22Rv1 (cell line): ENCODE results near the gene ASB11.
A peak's percentile ranks its signal among the peaks of the same experiment; 100 is the strongest.

Experiments used
- H3K27ac ChIP-seq: fragments of 450-650 bp; 2 replicates; pipeline ENCODE4 v1.5.1; 2017
- ZFX ChIP-seq: fragments of 450-650 bp; IDR thresholded peaks from 2 replicates; pipeline ENCODE4 v1.6.1; 2017; ENCODE audit warnings: antibody characterized with exemption, borderline replicate concordance
- TF ChIP-seq, protein P1 (sequence below): fragments of 450-650 bp; IDR thresholded peaks from 2 replicates; pipeline ENCODE4 v1.5.1; 2017; ENCODE audit warnings: mild to moderate bottlenecking

Gene ASB11

DNA sequence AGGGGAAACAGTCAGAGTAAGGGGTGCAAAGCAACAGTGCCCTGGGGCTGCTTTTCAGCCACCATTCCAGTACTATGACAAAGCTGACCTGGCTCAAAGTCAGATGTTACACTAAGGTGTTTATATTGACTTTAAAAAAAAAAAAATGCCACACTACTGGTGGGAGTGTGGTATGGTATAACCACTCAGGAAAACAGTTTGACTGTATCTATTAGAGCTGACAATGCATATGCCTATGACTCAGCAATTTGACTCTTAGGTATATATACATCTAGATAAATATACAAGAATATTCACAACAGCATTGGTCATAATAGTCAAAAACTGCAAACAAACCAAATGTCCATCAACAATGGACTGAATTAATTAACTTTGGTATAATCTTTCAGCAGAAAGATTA, 60.6 kb downstream of the ASB11 start:
- H3K27ac ChIP-seq: no peak overlapping the region
- TF ChIP-seq, protein P1, sequence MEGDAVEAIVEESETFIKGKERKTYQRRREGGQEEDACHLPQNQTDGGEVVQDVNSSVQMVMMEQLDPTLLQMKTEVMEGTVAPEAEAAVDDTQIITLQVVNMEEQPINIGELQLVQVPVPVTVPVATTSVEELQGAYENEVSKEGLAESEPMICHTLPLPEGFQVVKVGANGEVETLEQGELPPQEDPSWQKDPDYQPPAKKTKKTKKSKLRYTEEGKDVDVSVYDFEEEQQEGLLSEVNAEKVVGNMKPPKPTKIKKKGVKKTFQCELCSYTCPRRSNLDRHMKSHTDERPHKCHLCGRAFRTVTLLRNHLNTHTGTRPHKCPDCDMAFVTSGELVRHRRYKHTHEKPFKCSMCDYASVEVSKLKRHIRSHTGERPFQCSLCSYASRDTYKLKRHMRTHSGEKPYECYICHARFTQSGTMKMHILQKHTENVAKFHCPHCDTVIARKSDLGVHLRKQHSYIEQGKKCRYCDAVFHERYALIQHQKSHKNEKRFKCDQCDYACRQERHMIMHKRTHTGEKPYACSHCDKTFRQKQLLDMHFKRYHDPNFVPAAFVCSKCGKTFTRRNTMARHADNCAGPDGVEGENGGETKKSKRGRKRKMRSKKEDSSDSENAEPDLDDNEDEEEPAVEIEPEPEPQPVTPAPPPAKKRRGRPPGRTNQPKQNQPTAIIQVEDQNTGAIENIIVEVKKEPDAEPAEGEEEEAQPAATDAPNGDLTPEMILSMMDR: no peak
- TF ChIP-seq ZFX: no peak

GRCh38 chrX:15245896-15246295, 69.5 kb downstream of the ASB11 start:
- no peak overlapping the region for H3K27ac ChIP-seq
- TF ChIP-seq ZFX: no peak
- TF ChIP-seq, protein P1: no peak

- no peak for TF ChIP-seq ZFX
- TF ChIP-seq, protein P1: no peak
Measured at GRCh38 chrX:15244421-15244820, 71.0 kb downstream of the ASB11 start.

GRCh38 chrX:15242899-15243555, 72.4 kb downstream of the ASB11 start:
- H3K27ac ChIP-seq: no peak overlapping the region
- TF ChIP-seq, protein P1: peak; percentile 69
- no peak for TF ChIP-seq ZFX

More at GRCh38 chrX:15244421-15244820, 71.0 kb downstream of the ASB11 start:
- H3K27ac ChIP-seq: no peak overlapping the region

DNA sequence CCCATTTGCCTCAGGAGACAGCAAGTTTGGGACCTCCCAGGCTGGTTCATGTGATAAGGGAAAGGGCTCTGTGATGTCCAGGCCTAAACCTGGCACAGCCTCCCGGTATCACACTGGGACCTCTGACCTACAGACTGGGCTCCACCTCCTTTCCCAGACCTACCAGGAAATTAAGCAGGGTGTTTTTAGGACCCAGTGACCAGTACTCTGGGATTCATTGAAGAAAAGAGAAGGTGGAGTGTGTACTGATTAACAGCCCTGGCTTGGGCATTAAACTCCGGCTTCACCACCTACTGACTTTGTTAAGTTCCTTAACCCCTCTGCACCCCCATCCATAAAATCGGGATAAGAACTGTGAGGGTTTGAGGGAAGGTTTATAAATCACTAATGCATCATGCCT, 74.1 kb downstream of the ASB11 start:
- TF ChIP-seq, protein P1: no peak
- no peak for TF ChIP-seq ZFX
- no peak overlapping the region for H3K27ac ChIP-seq

- TF ChIP-seq, protein P1: no peak
- TF ChIP-seq ZFX: no peak
- H3K27ac ChIP-seq: no peak overlapping the region
Measured at GRCh38 chrX:15240414-15240813, 75.0 kb downstream of the ASB11 start.

DNA sequence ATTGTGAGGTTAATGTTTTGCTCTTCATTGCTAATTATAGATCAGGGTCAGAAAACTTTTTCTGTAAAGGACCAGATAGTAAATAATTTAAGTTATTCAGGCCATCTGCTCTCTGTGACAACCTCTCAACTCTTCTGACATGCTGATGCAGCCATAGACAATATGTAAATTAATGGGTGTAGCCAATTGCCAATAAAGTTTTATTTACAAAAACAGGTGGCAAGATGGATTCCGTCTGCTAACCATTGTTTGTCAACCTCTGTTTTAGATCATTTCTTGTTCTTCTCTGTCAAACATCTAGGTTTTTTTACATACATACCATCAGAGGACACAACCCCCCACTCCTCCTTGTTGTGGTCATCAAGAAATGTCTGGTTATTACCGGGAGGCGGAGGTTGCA, 79.3 kb downstream of the ASB11 start:
- no peak overlapping the region for H3K27ac ChIP-seq
- TF ChIP-seq, protein P1: no peak
- no peak for TF ChIP-seq ZFX
